OCI-LY7 (cell line): ENCODE data around the gene PKM.

Experiments
- CTCF ChIP-seq: fragments of 200-600 bp; sonication (generic); conservative IDR thresholded peaks from 2 replicates; pipeline ENCODE4 v1.5.1; 2014; ENCODE audit warnings: mild to moderate bottlenecking, antibody characterized with exemption, low read length, moderate library complexity, mixed read lengths
- EZH2phosphoT487 ChIP-seq: fragments of 200-600 bp; sonication (generic); IDR thresholded peaks from 2 replicates; pipeline ENCODE4 v1.6.1; 2018; ENCODE audit warnings: low read depth, borderline replicate concordance, mild to moderate bottlenecking, mixed run types, antibody characterized with exemption, low read length, moderate library complexity, mixed read lengths

DNA sequence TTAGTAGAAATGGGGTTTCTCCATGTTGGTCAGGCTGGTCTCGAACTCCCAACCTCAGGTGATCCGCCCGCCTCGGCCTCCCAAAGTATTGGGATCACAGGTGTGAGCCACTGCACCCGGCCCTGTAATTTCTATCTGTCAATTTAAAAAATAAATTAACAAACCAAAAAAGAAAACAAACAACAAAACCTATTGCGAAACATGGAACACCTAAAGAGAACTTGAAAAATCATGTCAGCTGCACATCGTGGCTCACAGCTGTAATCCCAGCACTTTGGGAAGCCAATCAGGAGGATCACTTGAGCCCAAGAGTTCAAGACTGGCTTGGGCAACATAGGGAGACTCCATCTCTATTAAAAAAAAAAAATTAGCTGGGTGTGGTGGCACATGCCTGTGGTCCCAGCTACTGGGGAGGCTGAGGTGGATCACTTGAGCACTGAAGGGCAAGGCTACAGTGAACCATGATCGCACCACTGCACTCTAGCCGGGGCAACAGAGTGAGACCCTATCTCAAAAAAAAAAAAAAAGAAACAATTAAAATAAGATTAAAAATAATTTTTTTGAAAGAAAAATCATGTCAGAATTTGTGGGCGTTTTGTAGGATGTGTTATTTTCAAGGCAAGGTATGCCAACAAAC lies 21.8 kb upstream of the PKM start:
- no peak for TF ChIP-seq CTCF
- TF ChIP-seq EZH2phosphoT487, result no peak
